NCI-H128 (cell line): Measurements from ENCODE around the gene IL17RC.
"Not testable (repeated sequence)": the region's sequence is repeated elsewhere in the genome, so short reads cannot be mapped to it uniquely, and the experiment has no call there.

Experiments used
- DNase-seq: peaks from one replicate; lab custom pipeline; 2025; ENCODE audit not compliant: unreplicated experiment; lab: John Stamatoyannopoulos, UW

IL17RC gene

GRCh38 chr3:9914559-9915253, 2.2 kb upstream of the IL17RC start:
- DNase-seq = no peak

- peak; percentile 6 for DNase-seq
These were observed 1.4 kb upstream of the IL17RC start for GRCh38 chr3:9915254-9916141.

- no peak for DNase-seq
These were observed 558 bp upstream of the IL17RC start for GRCh38 chr3:9916346-9916733.

- no peak for DNase-seq
These were observed 922 bp downstream of the IL17RC start for GRCh38 chr3:9917820-9918219.

GRCh38 chr3:9918261-9919038, 1.6 kb downstream of the IL17RC start:
- no peak for DNase-seq

- no peak for DNase-seq
These were observed 11.3 kb downstream of the IL17RC start for GRCh38 chr3:9928158-9928557.

- no peak for DNase-seq
These were observed 14.0 kb downstream of the IL17RC start for GRCh38 chr3:9930804-9931418.

GRCh38 chr3:9932535-9932842, 15.6 kb downstream of the IL17RC start:
- no peak for DNase-seq

GRCh38 chr3:9932843-9933560, 16.1 kb downstream of the IL17RC start:
- DNase-seq = peak; percentile 57

GRCh38 chr3:9933561-9934234, 16.8 kb downstream of the IL17RC start, which contains the start of gene CRELD1:
CRELD1 (plus strand) TSS chr3:9933834; CDS start chr3:9934439, 605 bp downstream.
- peak; percentile 77 for DNase-seq

GRCh38 chr3:9934235-9934621, 17.3 kb downstream of the IL17RC start:
- no peak for DNase-seq

- no peak for DNase-seq
These were observed 18.1 kb downstream of the IL17RC start for GRCh38 chr3:9934993-9935392.

GRCh38 chr3:9935966-9936510, 19.1 kb downstream of the IL17RC start:
- no peak for DNase-seq

- no peak for DNase-seq
These were observed 20.8 kb downstream of the IL17RC start for GRCh38 chr3:9937486-9938238.

- no peak for DNase-seq
These were observed 22.1 kb downstream of the IL17RC start for GRCh38 chr3:9938966-9939365.

GRCh38 chr3:9939906-9940305, 23.0 kb downstream of the IL17RC start:
- DNase-seq = not testable (repeated sequence)

- no peak for DNase-seq
These were observed 23.8 kb downstream of the IL17RC start for GRCh38 chr3:9940746-9941145.

GRCh38 chr3:9942164-9942563, 25.3 kb downstream of the IL17RC start:
- no peak for DNase-seq
